Lower leg skin (tissue), 3 donors: Measurements from ENCODE around the gene POU3F3.

Source experiments
- CTCF ChIP-seq, 3 donors: fragments of 450-650 bp; IDR thresholded peaks; one replicate each; pipeline ENCODE4 v1.5.1; 2016; ENCODE audit warnings: antibody characterized with exemption in 3 of 3, mild to moderate bottlenecking in 3 of 3, moderate library complexity in 2 of 3
- POLR2A ChIP-seq, 2 donors: fragments of 450-650 bp; IDR thresholded peaks; one replicate each; pipeline ENCODE4 v1.6.1; 2016 to 2017; ENCODE audit warnings: antibody characterized with exemption in 2 of 2, mild to moderate bottlenecking in 1 of 2, moderate library complexity in 1 of 2

GRCh38 chr2:104901037-104901881, 47.3 kb downstream of the POU3F3 start:
- TF ChIP-seq CTCF (IDR thresholded peaks at IDR 0.05) = no peak
- TF ChIP-seq POLR2A (IDR thresholded peaks at IDR 0.05) = no peak
